Stomach (tissue), 9 donors: ENCODE data around the gene CRYM. TPM values are rescaled to one million over a fixed set of nuclear protein-coding genes. Genes with fewer than 3 reads are reported as not detected.
"Not testable (repeated sequence)": the region's sequence is repeated elsewhere in the genome, so short reads cannot be mapped to it uniquely, and the experiment has no call there.

Source experiments
- DNase-seq, 2 donors: peaks; one replicate each; pipeline versions ENCODE4 v3.0.0 to v3.0.0-alpha.2; 2013 to 2019
- H3K27ac ChIP-seq, 5 donors: fragments of 200-600 bp in 4 of 5; sonication (generic) in 4 of 5; one replicate each; pipeline ENCODE4 v1.5.1; 2013 to 2019; ENCODE audit warnings: mild to moderate bottlenecking in 1 of 5, moderate library complexity in 1 of 5
- H3K27me3 ChIP-seq, 3 donors: fragments of 200-600 bp; sonication (generic); one replicate each; pipeline ENCODE4 v1.5.1; 2017 to 2019; ENCODE audit warnings: mixed run types in 1 of 3
- H3K36me3 ChIP-seq, 4 donors: fragments of 200-600 bp; sonication (generic); 1 replicate in 3 of 4; 2 replicates in 1 of 4; pipeline ENCODE4 v1.5.1; 2016 to 2019
- H3K4me1 ChIP-seq, 4 donors: fragments of 200-600 bp; sonication (generic); one replicate each; pipeline ENCODE4 v1.5.1; 2016 to 2019
- H3K4me3 ChIP-seq, 4 donors: fragments of 200-600 bp; sonication (generic) in 3 of 4; one replicate each; pipeline ENCODE4 v1.5.1; 2016 to 2019; ENCODE audit warnings: mild to moderate bottlenecking in 1 of 4
- H3K9me3 ChIP-seq, 4 donors: fragments of 200-600 bp; sonication (generic); one replicate each; pipeline ENCODE4 v1.5.1; 2016 to 2019
- EP300 ChIP-seq: sonication (generic); formaldehyde crosslinking; IDR thresholded peaks from one replicate; pipeline ENCODE4 v1.6.1; 2017; ENCODE audit warnings: antibody characterized with exemption
- POLR2A ChIP-seq, 4 donors: fragments of 450-650 bp; IDR thresholded peaks; one replicate each; pipeline ENCODE4 v1.6.1; 2016; ENCODE audit warnings: antibody characterized with exemption in 4 of 4, control low read depth in 2 of 4, mild to moderate bottlenecking in 1 of 4, moderate library complexity in 1 of 4
- POLR2AphosphoS5 ChIP-seq, 3 donors: sonication (generic); formaldehyde crosslinking; IDR thresholded peaks; one replicate each; pipeline ENCODE4 v1.6.1; 2016; ENCODE audit warnings: antibody characterized with exemption in 3 of 3
- WGBS, 5 donors: extraction: QIAGEN DNeasy Blood & Tissue Kit in 3 of 5; methylation state at CpG; one replicate each; pipeline versions ENCODE4 v1.1.5 to v1.1.7; 2013 to 2018; 5-methylcytosine and 5-hydroxymethylcytosine counted together
- intact Hi-C: fragments of 100-400 bp; cut with DNase I; formaldehyde crosslinking; loops from one replicate; pipeline ENCODE4 v1.15.1; 2023; ENCODE audit warnings: low total_unique reads
- polyA plus RNA-seq, 3 donors: library from polyadenylated mRNA; stranded (reverse); fragments of 200-250 nt; gene quantifications; one replicate each; pipeline ENCODE4 v1.2.3, GENCODE V29; 2013
- total RNA-seq, 5 donors: library from RNA; depleted of rRNA; stranded (reverse); fragments of >200 nt; gene quantifications; one replicate each; pipeline versions ENCODE4 v1.1.0 to v1.2.3, GENCODE V29; 2014 to 2016
- TF ChIP-seq, protein P1 (sequence below), 7 experiments: fragments of 450-650 bp in 4 of 7; fragments of 200-600 bp in 3 of 7; sonication (generic) in 3 of 7; IDR thresholded peaks; one replicate each; pipeline ENCODE4 v1.5.1; 2016 to 2019; ENCODE audit warnings: antibody characterized with exemption in 7 of 7, control low read depth in 2 of 7, mild to moderate bottlenecking in 1 of 7
- donor health status: healthy with polysubstance abuse.
- donor health status: Bipolar disorder and iron deficiency.
- donor health status: healthy.

Gene CRYM
- total and polyA plus RNA-seq, 8 donors = 0.75 to 4.0 (median 3.3) TPM; not detected in 3

DNA sequence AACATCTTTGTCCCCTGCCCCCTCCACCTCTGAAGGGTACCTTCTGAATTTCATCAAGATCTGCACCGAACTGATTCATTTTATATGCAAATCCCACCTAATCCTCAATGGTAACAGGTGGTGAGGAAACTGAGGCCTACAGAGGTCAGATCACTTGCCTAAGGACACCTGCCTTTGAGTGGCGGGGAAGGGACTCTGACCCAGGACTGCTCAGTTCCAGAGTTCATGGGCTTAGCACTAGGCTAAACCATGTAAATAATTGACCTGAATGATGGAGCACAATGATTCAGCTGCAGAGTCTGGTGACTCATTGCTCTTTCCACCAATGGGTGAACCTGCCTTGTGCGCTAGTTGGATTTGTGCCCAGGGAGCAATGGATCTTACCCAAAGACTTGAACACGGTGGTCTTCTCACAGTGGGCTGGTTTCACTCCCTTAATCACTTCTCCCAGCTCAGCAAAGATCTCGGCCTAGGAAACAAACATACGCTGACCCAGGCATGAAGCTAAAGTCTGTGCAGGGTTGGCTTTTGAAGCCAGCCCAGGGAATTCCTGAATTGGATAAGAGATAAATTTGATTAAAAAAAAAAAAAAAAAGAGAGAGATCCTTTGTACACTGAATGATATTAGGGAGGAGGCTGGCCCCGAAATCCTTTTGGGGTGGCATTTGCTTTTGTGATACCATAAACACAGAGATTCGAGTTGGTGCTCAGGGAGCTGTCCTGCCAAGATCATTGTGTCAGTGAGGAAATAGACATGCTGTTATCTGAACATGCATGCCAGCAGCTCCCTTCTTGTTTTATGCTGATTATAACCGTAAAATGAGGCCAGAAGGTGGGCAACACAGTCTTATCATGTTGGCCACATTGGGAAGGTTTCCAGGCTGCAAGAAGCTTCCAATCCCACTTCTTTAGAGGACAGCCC, 17.0 kb downstream of the CRYM start:
- peaks cover 0 to 26% (median 7%) of the 10 kb centered on the region in 4 donors for H3K4me1 ChIP-seq
- peak; percentile 60 to 86 for DNase-seq
- WGBS, 5 donors = 39 to 52% (median 48%) methylated on average over 9 of the region's 9 CpGs
- TF ChIP-seq POLR2AphosphoS5 (IDR thresholded peaks at IDR 0.05) (peak in 1 of 3 donors; percentile 15), POLR2A (IDR thresholded peaks at IDR 0.05) (no peak)
- H3K9me3 ChIP-seq = no peaks in the 10 kb centered on the region
- no peaks in the 10 kb centered on the region for H3K36me3 ChIP-seq
- no peak overlapping the region for H3K4me3 ChIP-seq
- H3K27me3 ChIP-seq = no peaks in the 10 kb centered on the region
- intact Hi-C loops = no loop called here
- H3K27ac ChIP-seq = peak overlapping the region in 1 of 5 donors; percentile 8

DNA sequence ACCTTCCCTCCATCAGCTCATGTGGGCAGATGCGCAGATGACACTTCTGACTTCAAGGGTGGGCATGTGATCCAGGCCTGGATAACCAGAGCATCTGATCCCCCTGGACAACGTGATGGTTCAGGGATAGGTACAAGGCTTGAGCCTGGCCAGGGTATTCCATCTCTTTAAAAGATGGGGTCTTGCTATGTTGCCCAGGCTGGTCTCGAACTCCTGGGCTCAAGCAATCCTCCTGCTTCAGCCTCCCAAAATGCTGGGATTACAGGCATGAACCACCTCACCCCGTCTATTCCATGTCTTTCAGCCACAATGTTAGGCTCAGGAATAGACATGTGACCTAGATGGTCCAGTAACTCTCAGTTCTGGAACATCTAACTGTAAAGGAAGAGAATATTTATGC, 20.8 kb downstream of the CRYM start:
- H3K27ac ChIP-seq = no peak overlapping the region
- H3K9me3 ChIP-seq = no peaks in the 10 kb centered on the region
- H3K36me3 ChIP-seq = no peaks in the 10 kb centered on the region
- peaks cover 0 to under 1% (median 0%) of the 10 kb centered on the region in 3 donors for H3K27me3 ChIP-seq
- 77 to 89% (median 87%) methylated on average over 4 of the region's 4 CpGs for WGBS, 5 donors
- DNase-seq = no peak
- TF ChIP-seq EP300 = no peak
- TF ChIP-seq, protein P1, sequence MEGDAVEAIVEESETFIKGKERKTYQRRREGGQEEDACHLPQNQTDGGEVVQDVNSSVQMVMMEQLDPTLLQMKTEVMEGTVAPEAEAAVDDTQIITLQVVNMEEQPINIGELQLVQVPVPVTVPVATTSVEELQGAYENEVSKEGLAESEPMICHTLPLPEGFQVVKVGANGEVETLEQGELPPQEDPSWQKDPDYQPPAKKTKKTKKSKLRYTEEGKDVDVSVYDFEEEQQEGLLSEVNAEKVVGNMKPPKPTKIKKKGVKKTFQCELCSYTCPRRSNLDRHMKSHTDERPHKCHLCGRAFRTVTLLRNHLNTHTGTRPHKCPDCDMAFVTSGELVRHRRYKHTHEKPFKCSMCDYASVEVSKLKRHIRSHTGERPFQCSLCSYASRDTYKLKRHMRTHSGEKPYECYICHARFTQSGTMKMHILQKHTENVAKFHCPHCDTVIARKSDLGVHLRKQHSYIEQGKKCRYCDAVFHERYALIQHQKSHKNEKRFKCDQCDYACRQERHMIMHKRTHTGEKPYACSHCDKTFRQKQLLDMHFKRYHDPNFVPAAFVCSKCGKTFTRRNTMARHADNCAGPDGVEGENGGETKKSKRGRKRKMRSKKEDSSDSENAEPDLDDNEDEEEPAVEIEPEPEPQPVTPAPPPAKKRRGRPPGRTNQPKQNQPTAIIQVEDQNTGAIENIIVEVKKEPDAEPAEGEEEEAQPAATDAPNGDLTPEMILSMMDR (IDR thresholded peaks at IDR 0.05) = no peak
- TF ChIP-seq POLR2AphosphoS5 (IDR thresholded peaks at IDR 0.05) = no peak
- TF ChIP-seq POLR2A (IDR thresholded peaks at IDR 0.05) = no peak
- intact Hi-C loops = no loop called here
- H3K4me1 ChIP-seq = peaks cover 0 to 15% (median 4%) of the 10 kb centered on the region in 4 donors
- H3K4me3 ChIP-seq = no peak overlapping the region

DNA sequence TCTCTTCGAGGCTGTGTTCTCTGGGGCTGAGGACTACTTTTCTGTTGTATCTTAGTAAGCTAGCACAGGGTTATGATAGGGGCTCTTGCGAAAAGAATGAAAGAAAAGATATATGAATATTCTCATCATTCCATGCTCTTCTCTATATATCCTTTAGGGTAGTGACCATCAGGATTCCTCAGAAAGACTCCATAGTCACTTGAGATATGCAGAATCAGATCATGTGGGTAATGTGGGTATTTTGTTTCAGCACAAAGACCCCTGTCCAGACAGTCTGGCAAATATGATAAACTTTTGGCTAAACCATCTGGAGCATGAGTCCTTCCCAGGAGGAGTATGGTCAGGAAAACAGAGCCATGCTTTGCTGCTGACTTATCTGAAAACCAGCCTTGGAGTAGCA, 21.5 kb downstream of the CRYM start:
- intact Hi-C loops = no loop called here
- Histone ChIP-seq H3K27me3 (peaks cover 0 to 6% (median 0%) of the 10 kb centered on the region in 3 donors), H3K36me3 (no peaks in the 10 kb centered on the region), H3K4me3 (no peak overlapping the region), H3K4me1 (peaks cover 0 to 12% (median 4%) of the 10 kb centered on the region in 4 donors), H3K27ac (no peak overlapping the region), H3K9me3 (no peaks in the 10 kb centered on the region)
- WGBS, 5 donors = 79 to 94% (median 91%) methylated on average over 2 of the region's 2 CpGs
- no peak for DNase-seq
- TF ChIP-seq EP300 (no peak), POLR2A (IDR thresholded peaks at IDR 0.05) (no peak), POLR2AphosphoS5 (IDR thresholded peaks at IDR 0.05) (no peak)
- TF ChIP-seq, protein P1 (IDR thresholded peaks at IDR 0.05) = no peak

DNA sequence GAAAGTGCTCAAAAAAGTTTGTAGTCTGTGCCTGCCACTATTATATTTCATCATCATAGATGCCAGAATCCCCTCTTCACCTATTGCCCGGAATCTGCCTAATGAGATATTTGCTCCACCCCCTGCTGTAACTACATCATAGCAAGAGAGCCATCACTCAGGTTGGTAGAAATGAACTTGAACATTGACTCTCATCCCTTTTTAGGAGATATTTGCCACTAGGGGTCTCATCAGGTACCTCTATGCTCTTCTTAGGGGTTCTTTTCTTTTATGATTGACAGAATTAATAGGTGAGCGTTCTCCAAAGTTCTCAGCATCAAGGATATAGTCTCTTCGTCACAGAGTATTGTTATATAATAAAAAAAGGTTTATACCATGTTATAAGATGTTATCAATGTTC, 24.6 kb downstream of the CRYM start:
- Histone ChIP-seq H3K4me1 (no peaks in the 10 kb centered on the region), H3K9me3 (no peaks in the 10 kb centered on the region), H3K4me3 (no peak overlapping the region), H3K36me3 (no peaks in the 10 kb centered on the region), H3K27ac (no peak overlapping the region), H3K27me3 (peaks cover 0 to 6% (median 0%) of the 10 kb centered on the region in 3 donors)
- intact Hi-C loops = no loop called here
- TF ChIP-seq POLR2AphosphoS5 (IDR thresholded peaks at IDR 0.05) = no peak
- 77 to 87% (median 84%) methylated on average over 3 of the region's 3 CpGs for WGBS, 5 donors
- DNase-seq = no peak

DNA sequence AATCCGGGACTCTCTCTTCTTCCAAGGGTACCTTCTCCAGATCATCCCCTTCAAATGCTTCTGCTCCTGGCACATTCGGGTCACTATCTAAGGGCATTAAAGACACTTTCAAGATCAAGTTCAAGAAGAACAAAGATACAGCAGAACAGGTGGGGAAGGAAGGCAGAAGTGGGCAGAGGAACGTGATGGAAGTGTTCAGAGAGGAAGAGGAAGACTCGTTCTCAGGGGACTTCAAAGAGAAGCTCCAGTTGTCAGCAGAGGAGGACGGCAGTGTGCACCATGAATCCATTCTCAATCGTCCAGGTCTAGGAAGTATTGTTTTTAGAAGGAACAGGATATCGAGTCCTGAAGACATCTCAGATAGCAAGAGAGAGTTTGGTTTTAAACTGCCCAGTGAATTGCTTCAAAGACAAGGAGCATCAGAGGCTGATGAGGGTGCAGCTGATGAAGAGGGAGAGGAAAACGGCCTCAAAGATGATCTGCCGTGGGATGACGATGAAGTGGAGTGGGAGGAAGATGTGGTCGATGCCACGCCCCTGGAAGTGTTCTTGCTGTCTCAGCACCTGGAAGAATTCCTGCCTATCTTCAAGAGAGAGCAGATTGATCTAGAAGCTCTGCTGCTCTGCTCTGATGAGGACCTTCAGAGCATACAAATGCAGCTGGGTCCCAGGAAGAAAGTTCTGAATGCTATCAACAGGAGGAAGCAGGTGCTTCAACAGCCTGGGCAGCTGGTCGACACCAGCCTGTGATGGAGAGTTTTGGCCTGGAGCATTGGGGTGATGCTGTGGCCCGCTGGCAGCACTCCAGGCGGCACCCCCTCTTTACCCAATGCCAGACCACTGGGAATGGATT, 27.8 kb downstream of the CRYM start:
- DNase-seq = no peak
- TF ChIP-seq EP300 (no peak), POLR2AphosphoS5 (IDR thresholded peaks at IDR 0.05) (no peak), POLR2A (IDR thresholded peaks at IDR 0.05) (no peak)
- TF ChIP-seq, protein P1 (IDR thresholded peaks at IDR 0.05) = no peak
- no peaks in the 10 kb centered on the region for H3K36me3 ChIP-seq
- no peaks in the 10 kb centered on the region for H3K9me3 ChIP-seq
- intact Hi-C loops = no loop called here
- peaks cover 0 to 6% (median 0%) of the 10 kb centered on the region in 3 donors for H3K27me3 ChIP-seq
- H3K4me1 ChIP-seq = no peaks in the 10 kb centered on the region
- WGBS, 5 donors = 78 to 88% (median 85%) methylated on average over 15 of the region's 15 CpGs
- no peak overlapping the region for H3K4me3 ChIP-seq
- no peak overlapping the region for H3K27ac ChIP-seq

DNA sequence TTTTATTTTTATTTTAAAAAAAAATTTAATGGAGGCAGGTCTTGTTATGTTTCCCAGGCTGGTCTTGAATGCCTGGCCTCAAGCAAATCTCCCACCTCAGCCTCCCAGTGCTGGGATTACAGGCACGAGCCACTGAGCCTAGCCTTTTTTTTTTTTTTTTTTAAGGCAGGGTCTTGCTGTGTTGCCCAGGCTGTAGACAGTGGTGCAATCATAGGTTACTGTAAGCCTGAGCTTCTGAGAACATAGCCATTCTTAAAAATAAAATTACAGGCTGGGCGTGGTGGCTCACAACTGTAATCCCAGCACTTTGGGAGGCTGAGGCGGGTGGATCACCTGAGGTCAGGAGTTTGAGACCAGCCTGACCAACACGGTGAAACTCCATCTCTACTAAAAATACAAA, 29.9 kb downstream of the CRYM start:
- H3K27me3 ChIP-seq, H3K36me3 ChIP-seq, H3K4me3 ChIP-seq, intact Hi-C loops, H3K9me3 ChIP-seq, H3K4me1 ChIP-seq, H3K27ac ChIP-seq, DNase-seq: not testable (repeated sequence)
- WGBS, 5 donors = 78 to 96% (median 92%) methylated on average over 4 of the region's 4 CpGs
